Measurements from ENCODE around the gene POLA1.

The POLA1 gene

DNA sequence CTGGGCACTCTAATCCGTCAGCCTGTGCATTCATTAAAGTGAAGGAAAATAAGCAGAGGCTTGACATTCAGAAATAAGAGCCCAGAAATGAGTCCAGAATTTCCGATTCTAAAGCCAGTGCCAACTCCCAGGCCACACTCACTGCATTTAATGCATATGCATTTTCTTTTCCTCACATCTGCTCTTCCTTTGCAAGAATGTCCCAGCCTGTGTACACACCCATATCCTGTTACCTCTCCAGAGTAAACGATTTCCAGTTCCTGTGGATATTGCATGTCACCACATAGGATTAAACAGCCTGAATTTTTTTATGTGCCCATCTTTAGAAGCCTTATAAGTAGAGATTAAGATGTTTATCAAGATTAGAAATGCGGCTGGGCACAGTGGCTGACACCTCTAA is 294.6 kb downstream of the POLA1 start:
- no peak for DNase-seq

DNA sequence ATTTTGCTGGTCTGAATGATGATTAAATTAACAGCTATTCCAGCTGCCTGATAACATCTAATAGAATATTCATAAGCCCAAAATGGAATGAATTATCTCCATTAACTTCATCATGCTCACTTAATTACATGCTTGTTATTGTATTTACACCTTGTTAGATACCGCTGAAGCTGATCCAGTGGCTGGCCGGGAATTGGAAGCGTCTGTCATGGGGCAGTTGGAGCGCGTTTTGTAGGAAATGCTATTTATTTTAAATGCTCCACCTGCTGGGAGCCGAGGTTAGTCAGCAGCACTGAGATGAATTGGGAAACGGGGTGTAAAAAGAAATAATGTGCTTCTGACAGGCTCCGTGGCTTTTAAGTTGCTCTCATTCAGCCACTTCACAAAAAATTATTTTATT is 296.8 kb downstream of the POLA1 start:
- DNase-seq, result no peak

DNA sequence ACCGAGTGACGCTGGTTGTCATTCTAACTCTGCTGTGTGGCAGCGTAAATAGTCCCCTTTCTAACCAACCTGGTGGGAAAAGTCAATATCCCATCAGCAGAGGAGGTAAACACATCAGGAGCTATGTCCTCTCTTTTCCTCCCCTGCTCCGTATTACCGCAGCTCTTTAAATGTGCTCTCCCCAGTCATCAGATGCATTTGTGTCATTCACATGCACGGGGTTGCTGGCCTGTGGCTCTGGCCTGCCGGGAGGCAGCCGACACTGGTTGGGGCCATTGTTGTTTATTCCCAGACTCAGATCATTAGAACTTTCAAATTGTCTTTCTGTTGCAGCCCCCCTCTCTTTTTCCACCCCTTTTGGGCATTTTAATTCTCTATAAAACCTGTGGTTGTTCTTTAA is 300.2 kb downstream of the POLA1 start:
- no peak for DNase-seq

DNA sequence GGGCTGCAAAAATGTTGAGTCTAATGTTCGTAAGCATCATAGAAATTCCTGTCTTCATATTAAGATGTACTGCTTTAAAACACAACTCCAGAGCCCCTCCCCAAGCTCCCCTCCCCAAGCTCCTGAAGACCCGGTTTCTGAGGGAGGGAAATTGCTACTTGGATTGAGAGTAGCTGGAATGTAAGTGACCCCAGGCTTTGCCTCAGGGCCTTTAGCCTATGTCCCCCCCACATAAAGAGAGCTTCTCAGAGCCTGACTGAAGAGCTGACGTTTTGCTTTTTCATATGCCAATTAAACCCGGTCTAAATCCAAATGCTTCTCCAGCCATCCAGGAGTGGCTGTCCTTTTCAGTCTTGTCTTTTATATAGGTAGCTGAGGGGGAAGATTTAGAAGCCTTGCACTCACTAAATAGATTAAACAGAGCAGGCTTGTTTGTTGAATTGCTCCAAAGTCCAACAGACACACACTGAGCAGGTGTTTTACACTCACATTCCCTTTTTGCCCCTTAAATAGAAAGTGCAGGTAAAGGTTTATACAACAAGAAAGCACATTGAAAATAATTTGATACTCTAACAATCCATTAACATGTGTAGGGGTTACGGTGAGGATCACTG is 302.5 kb downstream of the POLA1 start:
- DNase-seq, result no peak

DNA sequence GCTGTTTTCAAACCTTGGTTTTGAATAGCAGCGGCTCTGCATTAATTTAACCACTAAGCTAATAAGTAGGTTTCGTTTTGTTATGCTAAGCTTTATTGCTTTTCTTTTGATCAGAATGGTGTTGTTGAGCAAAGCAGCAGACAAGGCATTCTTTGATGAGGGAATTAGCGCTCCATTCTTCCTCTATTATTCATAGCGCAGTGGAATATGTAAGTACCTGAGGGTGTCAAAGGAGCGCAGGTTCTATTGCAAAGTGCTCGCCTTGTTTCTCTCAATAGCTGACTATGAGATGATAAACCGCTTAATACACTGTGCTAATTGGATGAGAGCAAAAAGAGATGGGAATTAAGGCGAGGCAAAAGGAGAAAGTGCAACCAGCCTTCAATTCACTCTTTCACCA is 305.8 kb downstream of the POLA1 start:
- DNase-seq, result no peak

DNA sequence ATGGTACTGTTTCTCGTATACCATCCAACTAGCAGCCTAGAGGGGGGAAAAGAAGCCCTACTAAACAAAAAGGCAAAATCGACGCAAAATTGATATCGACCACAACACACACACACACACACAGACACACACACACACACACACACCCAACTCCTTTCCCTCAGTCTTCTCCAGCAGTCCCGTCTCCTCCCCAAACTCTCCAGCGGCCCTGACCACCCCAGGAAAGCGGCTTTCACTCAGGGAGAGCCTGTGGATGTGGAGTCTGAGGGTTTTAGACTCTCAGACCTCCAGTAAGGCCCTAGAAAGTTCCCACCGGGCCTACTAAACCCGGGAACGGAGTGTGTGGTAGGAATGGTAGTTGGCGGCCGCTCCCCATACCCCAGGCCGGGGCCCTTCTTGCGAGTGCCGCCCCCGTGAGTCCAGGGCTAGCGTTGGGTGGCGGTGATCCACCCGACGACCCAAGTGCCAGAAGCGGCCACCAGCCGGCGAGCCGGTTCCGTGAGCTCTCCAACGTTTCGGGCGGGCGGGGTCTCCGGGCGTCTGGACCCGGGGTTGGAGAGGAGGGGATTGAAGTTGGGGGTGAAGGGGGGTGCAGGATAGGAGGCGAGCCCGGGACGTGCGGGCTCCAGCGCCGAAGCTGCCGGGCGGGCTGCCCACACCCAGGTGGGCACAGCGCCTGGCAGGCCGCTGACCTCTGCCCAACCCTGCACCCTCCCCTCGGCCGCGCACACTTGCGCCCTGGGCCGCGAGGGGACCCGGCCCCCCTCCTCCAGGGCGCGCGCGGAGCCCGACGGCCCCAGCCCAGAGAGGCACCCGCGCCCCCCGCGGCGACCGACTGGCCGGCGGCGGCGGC is 308.3 kb downstream of the POLA1 start:
- no peak for DNase-seq

DNA sequence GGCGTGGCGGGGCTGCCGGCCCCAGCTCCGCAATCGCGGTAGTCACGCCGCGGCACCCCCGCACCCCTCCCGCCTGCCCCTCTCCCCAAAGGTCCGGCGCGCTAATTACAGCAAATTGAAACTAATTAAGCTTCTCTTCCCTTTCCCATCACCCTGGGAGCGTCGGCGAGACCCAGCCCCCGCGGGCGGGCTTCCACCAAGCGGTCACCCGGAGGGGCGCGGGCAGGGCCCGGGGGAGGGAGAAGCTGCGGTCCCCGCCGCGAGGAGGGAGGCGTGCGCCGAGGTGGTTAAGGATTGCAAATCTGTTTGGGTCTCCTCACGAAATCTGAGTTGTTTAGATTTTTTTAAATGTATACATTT is 308.9 kb downstream of the POLA1 start:
- DNase-seq, result no peak

DNA sequence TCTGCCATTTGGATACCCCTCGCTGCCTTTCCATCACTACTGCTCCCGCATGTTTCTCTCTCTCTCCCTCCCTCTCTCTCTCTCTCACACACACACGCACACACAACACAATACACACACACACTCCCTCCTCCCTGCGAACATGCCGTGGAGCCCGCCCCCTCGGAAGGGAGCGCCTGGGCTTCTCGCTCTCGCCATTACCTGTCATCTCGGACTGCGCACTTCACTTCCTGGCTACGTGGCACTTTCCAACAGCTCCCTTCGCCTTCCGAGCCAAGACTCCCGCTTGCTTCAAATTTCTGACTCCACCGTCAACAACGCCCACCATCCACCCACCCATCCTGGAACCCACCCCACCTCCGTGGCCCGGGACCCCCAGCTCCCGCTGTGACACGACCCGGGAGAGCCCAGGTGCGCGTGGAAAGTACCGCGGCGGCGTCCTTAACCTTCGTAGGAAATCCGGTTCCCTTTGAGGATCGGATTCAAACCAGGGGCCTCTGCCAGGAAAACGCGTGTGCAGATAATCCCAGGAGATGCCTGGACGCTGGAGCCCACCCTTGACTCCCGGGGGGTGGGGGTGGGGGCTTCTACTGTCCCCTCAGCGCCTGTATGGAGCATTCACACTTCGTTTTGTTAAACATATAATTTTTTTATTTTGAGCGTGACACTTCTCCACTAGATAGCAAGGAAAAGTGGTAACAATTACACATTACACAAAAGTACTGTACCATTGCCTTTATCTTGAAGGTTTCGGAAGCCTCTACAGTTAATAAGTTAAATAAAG is 309.5 kb downstream of the POLA1 start:
- DNase-seq, result no peak

DNA sequence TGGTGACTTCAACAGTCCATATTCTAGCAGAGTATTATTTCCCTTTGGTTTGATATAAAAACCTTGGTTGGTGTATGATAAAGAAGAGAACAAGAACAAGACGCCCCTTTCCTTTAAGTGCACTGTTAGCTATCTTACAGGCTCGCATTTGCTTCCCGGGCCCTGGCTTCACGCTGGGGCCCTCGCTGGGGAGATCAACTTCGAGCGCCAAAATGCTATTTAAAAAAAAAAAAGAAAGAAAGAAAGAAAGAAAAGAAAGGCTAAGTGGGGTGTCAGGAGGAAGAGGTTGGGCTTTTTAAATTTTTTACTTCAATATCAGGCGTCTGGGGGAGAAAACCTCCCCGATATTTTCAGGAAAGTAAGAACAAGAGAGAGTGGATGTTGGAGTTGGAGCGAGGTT is 310.3 kb downstream of the POLA1 start:
- DNase-seq, result no peak

DNA sequence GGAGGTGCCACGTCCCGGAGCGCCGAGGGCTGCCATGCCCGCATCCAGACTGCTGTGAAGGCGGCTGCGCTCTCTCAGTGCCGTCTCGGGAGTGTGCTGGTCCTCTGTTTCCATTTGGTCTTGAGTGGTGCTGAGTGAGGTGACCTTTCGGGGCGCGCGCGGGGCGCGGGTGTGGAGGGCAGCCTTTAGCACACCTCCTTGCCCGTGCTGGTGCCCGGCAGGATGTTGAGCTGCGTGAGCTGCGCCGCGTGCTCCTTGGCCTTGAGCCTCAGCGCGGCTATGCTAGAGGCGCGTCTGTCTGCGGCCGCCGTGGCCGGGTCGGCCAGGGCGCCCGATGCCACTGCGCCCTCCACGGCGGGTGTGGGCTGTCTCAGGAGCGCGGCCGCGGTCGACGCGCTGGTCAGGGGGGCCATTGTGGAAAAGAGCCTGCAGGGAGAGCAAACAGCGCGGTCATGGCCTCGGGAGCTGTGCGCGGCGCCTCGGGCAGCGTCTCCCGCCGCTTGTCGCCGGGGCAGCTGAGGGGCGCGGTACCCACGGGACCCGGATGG is 310.8 kb downstream of the POLA1 start:
- DNase-seq, result no peak

DNA sequence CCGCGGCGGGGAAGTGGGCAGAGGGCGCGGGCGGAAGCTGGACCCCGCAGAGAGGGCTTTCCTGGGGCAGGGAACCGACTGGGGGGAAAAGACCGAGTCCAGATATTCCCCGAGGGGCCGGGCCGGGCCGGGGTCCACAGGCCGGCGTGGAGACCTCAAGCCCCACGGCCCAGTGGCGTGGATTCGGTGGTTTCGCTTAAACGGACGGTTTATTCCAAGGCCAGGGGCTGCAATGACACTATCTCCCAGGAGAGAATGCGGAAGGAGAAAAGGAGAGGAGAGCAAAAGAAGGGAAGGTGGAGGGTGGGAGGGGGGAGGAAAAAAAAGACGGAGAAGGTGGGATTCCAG is 311.3 kb downstream of the POLA1 start:
- DNase-seq, result no peak

DNA sequence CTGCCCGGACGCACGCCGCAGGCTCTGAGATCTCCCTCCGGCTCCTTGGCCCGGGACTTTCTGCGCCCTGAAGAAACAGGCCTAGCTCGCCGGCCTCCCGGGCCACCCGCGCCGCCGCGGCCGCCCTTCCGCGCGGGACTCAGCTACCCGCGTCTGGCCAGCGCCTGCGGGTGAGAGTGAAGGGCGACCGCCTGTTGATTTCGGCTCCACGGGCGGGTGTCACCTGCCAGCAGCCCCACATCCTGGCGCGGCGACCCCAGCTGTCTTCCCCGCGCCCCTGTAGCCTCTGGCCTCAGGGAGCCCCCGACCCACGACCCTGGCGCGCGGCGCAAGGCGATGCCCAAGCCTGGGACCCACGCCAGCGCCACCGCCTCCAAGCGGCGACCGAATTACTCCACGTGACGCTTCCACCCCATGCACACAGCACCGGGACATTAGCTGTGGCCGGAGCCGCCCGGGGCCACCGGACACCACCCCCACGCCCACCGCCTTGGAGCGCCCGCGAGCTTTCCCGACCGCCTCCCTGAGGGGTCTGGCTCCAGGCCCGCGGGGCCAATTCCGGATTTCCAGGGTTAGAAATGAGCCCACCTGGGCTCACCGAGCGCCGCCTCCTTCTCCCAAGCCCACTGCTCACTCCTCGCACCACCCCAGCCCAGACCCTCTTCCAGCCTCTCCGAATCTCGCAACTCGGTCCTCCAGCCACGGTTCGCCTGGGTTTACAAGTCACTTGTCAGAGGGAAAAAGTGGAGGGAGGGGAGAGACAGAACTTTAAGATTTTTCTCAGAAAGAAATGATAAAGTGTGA is 311.9 kb downstream of the POLA1 start:
- no peak for DNase-seq

DNA sequence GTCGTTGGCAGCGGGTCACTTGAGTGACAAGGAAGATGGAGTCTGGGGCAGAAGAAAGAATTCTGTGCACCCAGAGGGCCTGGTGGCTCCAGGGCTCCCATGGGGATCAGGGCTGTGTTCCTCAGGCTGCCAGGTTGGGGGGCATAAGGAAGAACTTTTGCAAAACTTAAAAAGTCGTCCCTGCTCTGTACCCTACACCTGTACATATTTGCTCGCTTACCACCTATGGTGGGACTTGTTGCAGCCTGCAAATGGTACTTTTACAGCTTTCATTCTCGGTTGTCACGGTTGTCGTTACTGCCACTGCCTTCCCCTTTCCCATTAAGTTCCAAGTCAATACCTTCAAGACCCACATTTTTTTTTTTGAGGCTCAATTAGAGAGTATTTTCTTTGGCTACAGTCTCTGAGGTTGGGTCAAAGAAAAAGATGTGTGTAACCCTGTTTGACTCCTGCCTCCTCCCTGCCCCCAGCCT is 312.9 kb downstream of the POLA1 start:
- no peak for DNase-seq

DNA sequence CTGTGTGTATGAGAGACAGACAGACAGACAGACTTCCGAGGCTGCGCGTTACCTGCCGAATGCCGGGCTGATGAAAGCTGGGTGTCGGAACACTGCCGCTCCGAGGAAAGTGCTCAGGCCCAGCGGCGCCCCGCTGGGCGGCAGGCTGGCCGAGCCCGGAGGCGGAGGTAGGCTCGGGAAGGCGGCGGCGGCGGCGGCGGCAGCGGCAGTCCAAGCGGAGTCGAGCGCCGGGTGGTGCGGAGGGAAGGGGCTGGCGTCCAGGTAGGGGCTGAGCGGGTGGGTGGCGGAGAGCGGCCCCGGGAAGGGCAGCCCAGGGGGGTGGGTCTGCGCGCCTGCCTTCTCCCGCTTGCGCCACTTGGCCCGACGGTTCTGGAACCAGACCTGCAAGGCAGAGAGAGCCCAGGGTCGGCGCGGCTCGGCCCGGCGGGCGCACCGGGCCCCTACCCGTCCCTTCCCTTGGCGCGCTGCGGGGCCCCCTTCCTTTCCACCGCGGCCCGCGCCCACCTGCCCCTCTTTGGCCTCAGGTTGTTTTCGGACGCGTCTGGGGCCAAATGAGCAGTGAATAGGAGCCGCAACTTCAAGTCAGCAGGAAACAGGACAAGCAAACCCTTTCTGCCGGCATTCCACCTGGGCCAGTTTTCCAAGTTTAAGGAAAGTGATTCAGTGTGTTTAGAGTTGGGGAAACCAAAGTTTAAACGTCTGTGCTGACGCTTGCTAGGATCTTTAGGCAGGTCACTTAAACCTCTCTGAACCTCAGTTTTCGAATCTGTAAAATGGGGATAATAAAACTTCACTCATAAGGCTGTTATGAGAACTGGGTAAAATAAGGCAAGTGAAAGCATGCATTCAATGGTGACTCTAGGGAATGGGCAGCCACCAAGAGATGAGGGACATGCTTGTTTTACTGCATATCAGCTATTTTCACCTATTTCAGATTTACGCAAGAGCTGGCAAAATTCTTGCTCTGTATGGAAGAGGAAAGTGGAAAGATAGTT is 313.6 kb downstream of the POLA1 start:
- DNase-seq, result no peak

DNA sequence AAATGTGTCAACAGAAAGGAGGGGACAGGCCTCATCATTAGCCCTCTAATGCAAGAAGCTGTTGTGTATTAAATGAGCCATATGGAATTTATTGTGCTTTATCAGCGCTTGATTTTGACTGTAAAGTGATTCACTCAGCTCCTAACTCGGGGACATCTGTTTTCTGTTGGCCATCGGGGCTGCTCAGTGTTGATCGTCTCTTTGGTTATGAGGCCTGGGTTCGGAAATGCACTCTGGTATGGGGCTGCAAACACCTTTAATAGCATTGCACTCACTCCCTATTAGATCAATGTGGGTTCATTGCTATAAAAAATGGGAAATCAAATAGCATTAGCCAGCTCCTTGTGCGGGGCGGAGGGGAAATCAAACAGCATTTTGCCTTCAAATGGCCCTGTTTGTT is 315.7 kb downstream of the POLA1 start:
- no peak for DNase-seq

DNA sequence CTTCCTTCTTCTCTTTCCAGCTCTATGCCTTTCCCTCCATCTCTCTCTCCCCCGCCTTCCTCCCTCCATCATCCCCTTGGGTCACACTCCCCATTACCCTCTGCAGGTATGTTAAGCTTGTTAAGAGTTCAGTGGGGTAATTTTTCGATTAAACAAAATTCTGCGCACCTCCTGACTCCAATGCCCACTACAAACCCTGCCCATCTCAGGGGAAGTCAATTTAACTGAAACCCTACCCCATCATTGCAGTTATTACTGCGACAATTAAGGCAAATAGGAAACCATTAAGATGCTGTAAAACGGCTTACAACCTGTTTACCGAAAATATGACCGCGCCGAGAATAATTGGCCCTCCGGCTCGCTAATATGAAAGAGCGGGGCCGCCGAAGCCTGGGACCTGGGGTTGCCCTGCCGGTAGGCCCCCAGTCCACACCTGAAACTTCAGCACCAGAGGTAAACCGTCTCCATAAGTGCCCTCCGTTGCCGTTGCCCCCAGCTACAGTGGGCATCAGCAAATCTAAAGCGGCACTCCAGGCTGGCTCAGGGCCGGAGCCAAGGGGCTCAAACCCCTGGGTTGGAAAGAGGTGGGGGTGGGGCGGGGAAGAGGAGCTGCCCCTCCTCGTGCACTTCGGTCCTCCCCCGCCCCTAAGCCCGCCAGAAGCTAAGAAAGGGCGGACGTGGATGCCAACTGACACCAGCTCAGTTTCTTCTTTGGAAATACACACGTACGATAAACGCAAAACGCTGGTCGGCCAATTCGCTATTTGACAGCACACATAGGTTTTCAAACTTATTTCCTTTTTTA is 317.3 kb downstream of the POLA1 start:
- DNase-seq, result no peak

DNA sequence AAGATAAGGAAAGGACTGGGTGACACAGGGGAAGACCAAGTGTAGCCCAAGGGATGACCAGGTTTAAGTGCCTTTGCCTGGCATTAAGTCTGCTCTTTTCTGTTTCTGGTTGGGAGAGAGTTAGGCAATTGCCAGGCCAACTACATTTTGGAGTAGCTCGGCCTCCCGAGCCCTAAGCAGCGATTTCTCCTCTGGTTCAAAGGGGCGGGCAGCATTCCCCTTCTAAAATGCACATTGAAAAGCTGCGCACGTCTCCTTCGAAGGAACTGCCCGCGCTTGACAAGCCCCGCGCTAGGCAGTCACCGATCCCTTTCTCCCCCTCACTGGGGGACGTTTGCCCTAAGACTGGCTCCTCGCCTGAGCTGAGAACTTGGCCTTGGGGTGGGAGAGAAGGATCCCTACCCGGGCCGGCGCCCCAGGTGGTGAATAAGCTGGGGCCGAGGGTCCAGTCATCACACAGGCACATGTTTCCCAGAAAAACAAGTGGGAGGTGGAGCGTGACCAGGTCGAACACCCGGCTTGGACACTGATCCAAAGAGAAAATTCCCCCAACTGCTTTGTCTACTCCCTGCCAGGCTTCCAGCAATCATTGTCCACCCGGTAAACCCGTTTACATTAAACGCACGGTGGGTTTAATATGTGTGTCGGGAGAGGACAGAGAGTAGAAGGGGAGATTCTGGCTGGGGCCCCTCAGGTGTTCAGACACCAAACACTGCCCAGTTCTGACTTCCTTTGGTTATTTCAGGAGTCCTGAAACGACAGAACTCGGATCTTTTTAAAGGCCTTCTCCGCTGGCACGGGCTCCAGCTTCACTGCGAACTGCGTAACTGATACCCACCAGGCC is 318.1 kb downstream of the POLA1 start:
- DNase-seq, result no peak

DNA sequence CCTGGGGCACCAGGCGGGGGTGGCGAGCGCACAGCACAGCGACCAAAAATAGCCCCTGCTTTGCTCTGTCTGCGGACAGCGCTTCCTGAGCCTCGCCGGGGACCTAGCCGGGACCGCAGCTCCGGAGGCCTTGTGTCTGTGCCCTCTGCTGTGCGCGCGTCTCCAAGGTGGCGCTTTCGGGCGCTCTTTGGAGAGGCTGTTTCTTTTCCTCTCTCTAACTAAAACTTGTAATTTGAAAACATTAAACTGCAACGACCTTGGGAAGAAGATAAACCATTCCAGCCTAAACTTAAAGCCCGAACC is 318.7 kb downstream of the POLA1 start:
- DNase-seq, result no peak

DNA sequence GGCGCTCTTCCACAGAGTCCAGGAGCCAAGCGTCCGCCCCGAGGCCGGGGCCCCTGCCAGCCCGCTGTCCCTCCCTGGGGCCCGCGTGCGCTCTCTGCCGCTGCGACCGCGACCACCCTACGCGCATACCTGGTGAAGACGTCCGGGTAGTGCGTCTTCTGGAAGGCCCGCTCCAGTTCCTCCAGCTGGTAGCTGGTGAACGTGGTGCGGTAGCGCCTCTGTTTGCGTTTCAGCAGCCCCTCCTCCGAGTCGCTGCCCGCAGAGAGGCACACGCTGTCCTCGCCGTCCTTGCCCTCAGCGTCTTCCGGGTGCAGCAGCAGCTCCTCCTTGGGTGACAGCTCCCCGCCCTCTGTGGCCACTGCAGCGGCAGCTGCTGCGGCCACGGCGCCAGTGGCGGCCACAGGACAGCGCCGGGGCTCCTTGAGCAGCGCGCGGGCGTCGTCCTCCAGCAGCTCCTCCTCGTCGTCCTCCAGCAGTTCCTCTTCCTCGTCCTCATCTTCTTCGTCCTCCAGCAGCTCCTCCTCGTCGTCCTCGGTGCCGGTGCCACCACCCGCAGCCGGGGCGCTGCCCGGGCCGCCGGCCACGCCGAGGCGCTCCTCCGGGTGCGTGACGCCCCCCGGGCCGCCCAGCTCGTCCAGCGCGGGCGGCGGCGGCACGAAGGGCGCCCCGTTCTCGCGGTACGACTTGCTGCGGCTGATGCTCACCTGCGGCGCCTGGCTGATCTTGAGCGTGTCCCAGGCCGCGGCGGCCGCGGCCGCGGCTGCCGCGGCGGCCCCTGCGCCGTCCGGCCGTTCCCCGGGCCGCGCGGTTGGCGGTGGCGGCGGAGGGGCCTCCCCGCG is 319.3 kb downstream of the POLA1 start:
- DNase-seq, result no peak
